HepG2 (cell line): ENCODE data around the gene KIAA1614. TPM values are rescaled to one million over a fixed set of nuclear protein-coding genes. Genes with fewer than 3 reads are reported as not detected.

Experiments
- BRCA1 ChIP-seq: sonication (generic); formaldehyde crosslinking; IDR thresholded peaks from 2 replicates; pipeline ENCODE4 v1.4.0; 2020; ENCODE audit warnings: missing genetic modification reagents
- FOXA3 ChIP-seq: IDR thresholded peaks from 2 replicates; pipeline ENCODE4 v1.6.1; 2016; ENCODE audit warnings: missing genetic modification reagents, missing compliant biosample characterization
- FOXO1 ChIP-seq: sonication (generic); formaldehyde crosslinking; IDR thresholded peaks from 2 replicates; pipeline ENCODE4 v1.4.0; 2020; ENCODE audit warnings: missing genetic modification reagents
- HNF4A ChIP-seq: sonication (generic); formaldehyde crosslinking; IDR thresholded peaks from 2 replicates; pipeline ENCODE4 v1.4.0; 2020; ENCODE audit warnings: missing genetic modification reagents
- KAT2B ChIP-seq: fragments of 150-350 bp; IDR thresholded peaks from 2 replicates; pipeline ENCODE4 v1.6.1; 2014; ENCODE audit warnings: low read depth, low read length, borderline replicate concordance
- MAX ChIP-seq: IDR thresholded peaks from 2 replicates; pipeline ENCODE4 v1.6.1; 2012; ENCODE audit warnings: inconsistent platforms
- MZF1 ChIP-seq: sonication (generic); formaldehyde crosslinking; IDR thresholded peaks from 2 replicates; pipeline ENCODE4 v1.8.1; 2023; ENCODE audit warnings: mild to moderate bottlenecking, missing genetic modification reagents, borderline replicate concordance
- NCOA2 ChIP-seq: sonication (generic); formaldehyde crosslinking; IDR thresholded peaks from 2 replicates; pipeline ENCODE4 v1.8.0; 2022; ENCODE audit warnings: inconsistent platforms
- NONO ChIP-seq, 2 experiments: fragments of 450-650 bp in 1 of 2; sonication (generic) in 1 of 2; formaldehyde crosslinking in 1 of 2; IDR thresholded peaks in 1 of 2; conservative IDR thresholded peaks in 1 of 2; 2 replicates each; pipeline versions ENCODE4 v1.6.1 to v1.8.0; 2017 to 2022; ENCODE audit warnings: mild to moderate bottlenecking in 1 of 2, missing genetic modification reagents in 1 of 2, moderate library complexity in 1 of 2
- NR2F1 ChIP-seq, 2 experiments: fragments of 450-650 bp in 1 of 2; formaldehyde crosslinking in 1 of 2; IDR thresholded peaks; 2 replicates each; pipeline versions ENCODE4 v1.5.0 to v1.6.1; 2016 to 2020; ENCODE audit warnings: mild to moderate bottlenecking in 1 of 2, missing compliant biosample characterization in 1 of 2, missing genetic modification reagents in 1 of 2, moderate library complexity in 1 of 2
- RARA ChIP-seq: IDR thresholded peaks from 2 replicates; pipeline ENCODE4 v1.6.1; 2016; ENCODE audit warnings: missing genetic modification reagents, missing compliant biosample characterization
- RXRB ChIP-seq: IDR thresholded peaks from 2 replicates; pipeline ENCODE4 v1.6.1; 2016; ENCODE audit warnings: borderline replicate concordance, missing genetic modification reagents, missing compliant biosample characterization
- SALL1 ChIP-seq: sonication (generic); formaldehyde crosslinking; IDR thresholded peaks from 2 replicates; pipeline ENCODE4 v1.8.0; 2022; ENCODE audit warnings: mild to moderate bottlenecking, missing genetic modification reagents
- SOX13 ChIP-seq, 3 experiments: fragments of 450-650 bp in 1 of 3; sonication (generic) in 1 of 3; formaldehyde crosslinking in 1 of 3; IDR thresholded peaks in 2 of 3; conservative IDR thresholded peaks in 1 of 3; 2 replicates each; pipeline versions ENCODE4 v1.5.0 to v1.6.1; 2016 to 2020; ENCODE audit warnings: antibody characterized with exemption in 1 of 3, mild to moderate bottlenecking in 1 of 3, missing compliant biosample characterization in 1 of 3, missing genetic modification reagents in 1 of 3, moderate library complexity in 1 of 3
- SOX5 ChIP-seq: IDR thresholded peaks from 2 replicates; pipeline ENCODE4 v1.6.1; 2016; ENCODE audit warnings: borderline replicate concordance
- TBX2 ChIP-seq: sonication (generic); formaldehyde crosslinking; IDR thresholded peaks from 2 replicates; pipeline ENCODE4 v1.5.0; 2020; ENCODE audit warnings: missing genetic modification reagents, mild to moderate bottlenecking, borderline replicate concordance
- TFAP4 ChIP-seq: sonication (generic); IDR thresholded peaks from 2 replicates; pipeline ENCODE4 v1.6.1; 2016; ENCODE audit warnings: low read depth, borderline replicate concordance
- TFDP2 ChIP-seq: sonication (generic); formaldehyde crosslinking; IDR thresholded peaks from 2 replicates; pipeline ENCODE4 v1.4.0; 2020; ENCODE audit warnings: missing genetic modification reagents
- ZNF687 ChIP-seq: sonication (generic); formaldehyde crosslinking; IDR thresholded peaks from 2 replicates; pipeline ENCODE4 v1.5.1; 2020; ENCODE audit warnings: mild to moderate bottlenecking, missing genetic modification reagents, moderate library complexity
- ZNF879 ChIP-seq: sonication (generic); formaldehyde crosslinking; IDR thresholded peaks from 2 replicates; pipeline ENCODE4 v1.8.1; 2023; ENCODE audit warnings: missing genetic modification reagents
- polyA plus RNA-seq, 8 experiments: library from polyadenylated mRNA; depleted of rRNA in 3 of 8; stranded (reverse) in 7 of 8; unstranded in 1 of 8; fragments of >200 nt; fragmentation: Illumina TruSeq in 4 of 8; extraction: Trizol in 4 of 8; gene quantifications; 2 replicates each; pipeline versions ENCODE4 v1.2.1 to v1.2.3, GENCODE V29; 2011 to 2016; ENCODE audit warnings: low read depth in 4 of 8, missing spikeins in 1 of 8, mixed read lengths in 1 of 8; ENCODE audit not compliant: insufficient read depth in 1 of 8
- total RNA-seq, 5 experiments: library from RNA; depleted of rRNA; stranded (reverse); fragments of >200 nt; fragmentation: Illumina TruSeq; extraction: Trizol; gene quantifications; 2 replicates each; pipeline ENCODE4 v1.2.3, GENCODE V29; 2016; ENCODE audit warnings: low read depth in 1 of 5

Gene KIAA1614
- total and polyA plus RNA-seq, 2 of the 13 experiments (the other 11 are each of a cell fraction or from before 2014, with no cell fraction given), result 0.15 to 0.77 TPM

- no peak for TF ChIP-seq SOX13 (IDR thresholded peaks at IDR 0.05)
- peak in 1 of 2 experiments; percentile 13; a peak in 1 of 4 replicates for TF ChIP-seq SOX13 (CRISPR knock-in tag; conservative IDR thresholded peaks at IDR 0.05 in 1 of 2, IDR thresholded peaks at IDR 0.05 in 1 of 2)
- no peak for TF ChIP-seq MZF1 (CRISPR knock-in tag)
- TF ChIP-seq NONO (IDR thresholded peaks at IDR 0.05), result no peak
- no peak for TF ChIP-seq NONO (CRISPR knock-in tag; conservative IDR thresholded peaks at IDR 0.05)
- TF ChIP-seq NCOA2 (CRISPR knock-in tag), result peak; percentile 29; the same call in 1 of the 2 replicates
- peak; percentile 23; the same call in 1 of the 2 replicates for TF ChIP-seq TFAP4
- TF ChIP-seq RXRB, result peak; percentile 39; the same call in 1 of the 2 replicates
- TF ChIP-seq FOXA3, result peak; percentile 64
- TF ChIP-seq ZNF687 (CRISPR knock-in tag), result 0 out of 2 replicates have a peak, but pooled peaks have one; percentile 28
- 0 out of 2 replicates have a peak, but pooled peaks have one; percentile 31 for TF ChIP-seq SOX5 (CRISPR knock-in tag)
- TF ChIP-seq TFDP2, result no peak
- 0 out of 2 replicates have a peak, but pooled peaks have one; percentile 19 for TF ChIP-seq TBX2 (CRISPR knock-in tag)
- TF ChIP-seq MAX, result peak; percentile 30; the same call in 1 of the 2 replicates
- no peak for TF ChIP-seq BRCA1 (CRISPR knock-in tag)
- peak; percentile 65; the same call in 1 of the 2 replicates for TF ChIP-seq FOXO1
- no peak for TF ChIP-seq KAT2B
- TF ChIP-seq ZNF879 (CRISPR knock-in tag), result no peak
- peak; percentile 38 for TF ChIP-seq HNF4A (CRISPR knock-in tag)
- peak in 1 of 2 experiments; percentile 68; a peak in 2 of 4 replicates for TF ChIP-seq NR2F1 (CRISPR knock-in tag; IDR thresholded peaks at IDR 0.05)
- TF ChIP-seq SALL1 (CRISPR knock-in tag), result peak; percentile 54; the same call in 1 of the 2 replicates
- peak; percentile 85 for TF ChIP-seq RARA (CRISPR knock-in tag)
Measured at GRCh38 chr1:180929389-180929788, 16.7 kb downstream of the KIAA1614 start (continued).
